Fibroblast of skin of back (primary cell): Measurements from ENCODE around the gene MED23.
"Not testable (repeated sequence)": the region's sequence is repeated elsewhere in the genome, so short reads cannot be mapped to it uniquely, and the experiment has no call there.

Source experiments
- DNase-seq: peaks from one replicate; pipeline ENCODE4 v3.0.0-alpha.2; 2013

The MED23 gene

DNA sequence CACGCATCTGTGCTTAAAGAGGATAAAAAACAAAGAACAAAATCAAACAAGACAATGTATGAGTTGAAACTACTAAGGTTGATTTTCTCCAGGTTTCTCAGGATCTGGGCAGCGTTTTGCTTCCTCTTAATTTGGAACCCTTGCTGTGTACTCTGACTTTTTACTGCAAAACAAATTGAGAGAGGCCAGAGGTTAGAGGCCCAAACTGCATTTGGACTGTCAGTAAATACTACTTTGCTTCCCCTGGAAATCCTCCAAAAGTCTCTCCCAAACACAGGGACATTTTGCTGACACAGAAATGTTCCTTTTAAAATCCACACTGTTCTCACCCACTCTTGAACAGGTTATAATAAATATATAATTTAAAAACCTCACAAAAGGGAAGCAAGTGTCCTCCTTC is 53.9 kb downstream of the MED23 start:
- no peak for DNase-seq

- DNase-seq = no peak
Measured at GRCh38 chr6:131572686-131573415, 55.2 kb downstream of the MED23 start, which contains the start of gene ARG1. ARG1 (plus strand) TSS chr6:131573226; CDS start chr6:131573283, 57 bp downstream.

DNA sequence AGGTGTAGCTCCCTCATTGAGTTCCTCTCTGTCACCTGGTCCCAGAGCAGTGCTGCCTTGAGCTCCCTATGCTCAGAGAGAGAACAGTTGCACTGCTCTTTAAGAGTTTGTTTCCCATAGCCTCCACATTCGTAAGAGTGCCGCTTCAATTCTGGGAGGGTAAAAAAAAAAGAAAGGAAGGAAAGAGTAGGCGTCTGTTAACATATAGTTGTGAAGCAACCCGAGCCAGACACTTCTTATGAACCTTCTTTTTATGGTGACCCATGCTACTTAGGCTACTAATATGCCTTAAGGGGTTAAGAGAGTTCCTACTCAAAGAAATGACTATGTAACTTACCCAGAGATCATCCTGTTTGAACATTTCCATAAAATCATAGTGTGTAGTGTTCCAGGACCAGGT is 59.3 kb downstream of the MED23 start:
- no peak for DNase-seq

- no peak for DNase-seq
Measured at GRCh38 chr6:131565056-131565455, 63.0 kb downstream of the MED23 start.

GRCh38 chr6:131561925-131562707 is 65.9 kb downstream of the MED23 start:
- DNase-seq = no peak

DNA sequence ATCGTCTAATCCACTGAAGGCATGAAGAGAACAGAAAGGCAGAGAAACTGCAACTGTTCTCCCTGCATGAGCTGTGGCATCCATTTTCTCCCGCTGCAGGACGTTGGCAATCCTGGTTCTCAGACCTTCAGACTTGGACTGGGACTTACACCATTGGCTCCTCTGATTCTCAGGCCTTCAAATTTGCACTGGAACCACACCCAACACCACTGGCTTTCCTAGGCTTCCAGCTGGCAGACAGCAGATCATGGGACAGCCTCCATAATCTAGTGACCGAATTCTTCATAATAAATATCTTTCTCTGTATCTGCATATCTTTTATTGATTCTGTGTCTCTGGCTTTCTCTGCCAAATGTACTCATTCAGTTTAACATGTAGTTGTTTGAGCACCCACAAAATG is 69.1 kb downstream of the MED23 start:
- DNase-seq = no peak

DNA sequence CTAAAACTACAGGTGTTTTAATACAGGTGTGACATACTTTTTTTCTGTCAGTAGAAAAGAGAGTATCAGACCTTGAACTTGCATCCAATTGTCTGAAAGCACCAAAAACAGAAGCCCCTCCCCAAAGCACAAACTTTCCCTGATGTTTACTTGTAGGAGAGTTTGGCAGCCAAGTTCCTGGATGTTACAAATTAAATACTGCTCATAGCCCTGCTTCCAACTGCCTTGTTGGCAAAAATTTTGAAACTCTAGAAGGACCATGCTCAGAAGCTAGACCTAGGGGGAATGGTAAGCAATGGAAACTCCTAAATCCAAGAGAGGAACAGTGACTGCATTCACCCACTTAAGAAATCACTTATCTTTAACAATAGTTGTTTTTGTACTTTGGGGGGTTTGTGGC is 72.0 kb downstream of the MED23 start:
- no peak for DNase-seq

DNA sequence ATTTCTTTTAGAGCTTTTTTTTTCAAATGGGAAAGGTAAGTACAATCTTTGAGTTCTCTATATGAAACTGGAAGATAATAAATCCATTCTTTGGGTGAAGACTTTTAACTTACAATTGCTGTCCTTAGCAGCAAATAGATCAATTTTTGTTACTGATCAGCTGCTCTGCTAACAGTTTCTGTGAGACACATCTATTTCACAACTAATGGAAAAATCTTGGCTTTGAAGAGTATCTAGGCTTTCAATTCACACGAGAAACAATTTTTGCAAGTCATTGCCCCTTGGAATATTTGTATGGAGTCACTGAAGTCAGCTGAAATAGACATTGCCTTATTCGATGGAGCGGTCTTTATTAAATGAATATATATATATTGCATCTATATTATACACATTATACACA is 75.5 kb downstream of the MED23 start:
- no peak for DNase-seq

GRCh38 chr6:131551902-131552301 is 76.1 kb downstream of the MED23 start:
- DNase-seq = no peak

DNA sequence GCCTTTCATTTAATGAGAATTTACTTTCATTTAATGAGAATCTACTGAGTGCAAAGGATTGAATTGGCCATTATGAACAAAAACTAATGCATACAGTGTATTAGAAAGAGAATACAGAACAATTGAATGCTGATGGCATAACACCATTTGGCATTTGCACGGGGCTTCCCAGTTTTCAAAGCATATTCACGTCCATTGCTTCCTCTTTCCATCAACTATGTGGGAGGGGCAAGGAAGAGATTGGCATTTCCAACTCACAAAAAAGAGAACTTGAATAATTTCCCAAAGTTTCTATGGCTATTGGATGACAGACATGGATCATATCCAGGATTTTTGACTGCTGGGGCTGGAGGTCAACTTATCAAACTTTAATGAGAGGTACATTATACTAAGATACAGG is 78.2 kb downstream of the MED23 start:
- no peak for DNase-seq

DNA sequence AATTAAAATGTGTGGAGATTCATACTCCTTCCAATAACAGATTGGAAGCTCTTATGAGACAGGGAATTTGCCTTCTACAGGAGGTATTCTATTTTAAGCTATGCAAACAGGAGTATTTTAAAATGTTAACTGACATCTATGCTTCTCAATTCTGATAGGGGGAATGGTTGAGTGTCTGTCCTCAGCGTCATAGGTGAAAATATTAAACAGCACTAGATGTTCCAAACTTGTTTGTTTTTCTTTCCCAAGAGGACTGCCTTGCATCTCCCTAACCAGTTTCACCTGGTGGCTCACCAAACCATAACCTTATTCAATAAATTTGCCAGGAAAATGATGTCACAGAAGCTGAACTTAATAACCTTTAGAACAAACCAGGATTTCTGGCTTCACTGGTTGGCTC is 79.6 kb downstream of the MED23 start:
- DNase-seq = no peak

GRCh38 chr6:131547488-131547887 is 80.6 kb downstream of the MED23 start:
- no peak for DNase-seq

GRCh38 chr6:131545317-131545716 is 82.7 kb downstream of the MED23 start:
- DNase-seq = no peak

GRCh38 chr6:131538615-131539014 is 89.4 kb downstream of the MED23 start:
- DNase-seq = not testable (repeated sequence)

GRCh38 chr6:131532580-131533039 is 95.4 kb downstream of the MED23 start:
- no peak for DNase-seq

DNA sequence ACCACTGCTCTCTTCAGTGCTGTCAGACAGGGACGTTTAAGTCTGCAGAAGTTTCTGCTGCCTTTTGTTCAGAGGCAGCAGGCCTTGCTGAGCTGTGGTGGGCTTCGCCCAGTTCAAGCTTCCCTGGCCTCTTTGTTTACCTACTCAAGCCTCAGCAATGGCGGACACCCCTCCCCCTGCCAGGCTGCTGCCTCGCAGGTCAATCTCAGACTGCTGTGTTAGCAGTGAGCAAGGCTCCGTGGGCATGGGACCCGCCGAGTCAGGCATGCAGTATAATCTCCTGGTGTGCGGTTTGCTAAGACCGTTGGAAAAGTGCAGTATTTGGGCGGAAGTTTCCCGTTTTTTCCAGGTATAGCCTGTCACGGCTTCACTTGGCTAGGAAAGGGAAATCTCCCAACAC is 96.4 kb downstream of the MED23 start:
- not testable (repeated sequence) for DNase-seq

- DNase-seq = not testable (repeated sequence)
Measured at GRCh38 chr6:131530936-131531335, 97.1 kb downstream of the MED23 start.

- no peak for DNase-seq
Measured at GRCh38 chr6:131524695-131525336, 103.2 kb downstream of the MED23 start.

- DNase-seq = no peak
Measured at GRCh38 chr6:131523988-131524673, 103.9 kb downstream of the MED23 start.
